NCI-H774 (cell line): Measurements from ENCODE around the gene SRRM2.

Source experiments
- DNase-seq: peaks from one replicate; lab custom pipeline; 2025; lab: John Stamatoyannopoulos, UW

SRRM2 gene

GRCh38 chr16:2739625-2740430 lies 12.6 kb upstream of the SRRM2 start:
- DNase-seq: no peak

GRCh38 chr16:2740476-2740875 lies 12.0 kb upstream of the SRRM2 start:
- no peak for DNase-seq

GRCh38 chr16:2741168-2741567 lies 11.3 kb upstream of the SRRM2 start:
- DNase-seq: no peak

- no peak for DNase-seq
Observed at GRCh38 chr16:2742323-2743006, 10.0 kb upstream of the SRRM2 start.

GRCh38 chr16:2743007-2743810 lies 9.2 kb upstream of the SRRM2 start:
- no peak for DNase-seq

GRCh38 chr16:2744711-2745110 lies 7.7 kb upstream of the SRRM2 start:
- DNase-seq: no peak

GRCh38 chr16:2745116-2745890 lies 7.1 kb upstream of the SRRM2 start:
- DNase-seq: no peak

GRCh38 chr16:2745961-2746360 lies 6.5 kb upstream of the SRRM2 start:
- DNase-seq: no peak

- peak; percentile 33 for DNase-seq
Observed at GRCh38 chr16:2748757-2749455, 3.5 kb upstream of the SRRM2 start.

- DNase-seq: no peak
Observed at GRCh38 chr16:2749476-2749875, 3.0 kb upstream of the SRRM2 start.

GRCh38 chr16:2749936-2750335 lies 2.5 kb upstream of the SRRM2 start:
- DNase-seq: no peak

- peak; percentile 25 for DNase-seq
Observed at GRCh38 chr16:2751577-2752034, 832 bp upstream of the SRRM2 start.

GRCh38 chr16:2752850-2753732 lies 653 bp downstream of the SRRM2 start:
- peak; percentile 69 for DNase-seq

- DNase-seq: no peak
Observed at GRCh38 chr16:2753733-2754020, 1.2 kb downstream of the SRRM2 start.

- no peak for DNase-seq
Observed at GRCh38 chr16:2755158-2755557, 2.7 kb downstream of the SRRM2 start.

- no peak for DNase-seq
Observed at GRCh38 chr16:2756288-2757015, 4.0 kb downstream of the SRRM2 start.

GRCh38 chr16:2757344-2757743 lies 4.9 kb downstream of the SRRM2 start:
- no peak for DNase-seq

GRCh38 chr16:2761472-2761871 lies 9.0 kb downstream of the SRRM2 start:
- DNase-seq: no peak

- no peak for DNase-seq
Observed at GRCh38 chr16:2761886-2762583, 9.6 kb downstream of the SRRM2 start.
